Naive thymus-derived CD4-positive, alpha-beta T cell (primary cell): ENCODE results near the gene SAP130. TPM values are rescaled to one million over a fixed set of nuclear protein-coding genes. Genes with fewer than 3 reads are reported as not detected.

ENCODE experiments used
- ATAC-seq: fragments of 150-1000 bp; cut with Tn5 transposase; 2 replicates; pipeline ENCODE4 v1.10.0; 2021; ENCODE audit warnings: mild to moderate bottlenecking, moderate library complexity
- CTCF ChIA-PET: fragments of 350-600 bp; sonication (Branson Sonifier 250); formaldehyde crosslinking; loops from one replicate; lab custom pipeline; 2021; ENCODE audit warnings: antibody characterized with exemption; lab: Charles Lee
- POLR2A ChIA-PET: fragments of 350-600 bp; sonication (Branson Sonifier 250); formaldehyde crosslinking; loops from one replicate; lab custom pipeline; 2021; ENCODE audit warnings: antibody characterized with exemption, inconsistent platforms; lab: Charles Lee
- DNase-seq, 9 donors: peaks; one replicate each; pipeline versions ENCODE4 v3.0.0 to v3.0.0-alpha.2; 2020 to 2022; ENCODE audit warnings: mixed read lengths in 1 of 9
- H3K27ac ChIP-seq: one replicate; pipeline ENCODE4 v1.7.0; 2013; ENCODE audit warnings: mild to moderate bottlenecking, low read depth, low read length, moderate library complexity
- H3K27me3 ChIP-seq, 2 donors: one replicate each; pipeline ENCODE4 v1.7.0; 2013; ENCODE audit warnings: low read length in 2 of 2, mild to moderate bottlenecking in 2 of 2, moderate library complexity in 2 of 2; ENCODE audit not compliant: control insufficient read depth in 2 of 2, insufficient read depth in 2 of 2
- H3K36me3 ChIP-seq, 3 experiments: 1 replicate in 2 of 3; 2 replicates in 1 of 3; pipeline ENCODE4 v1.7.0; 2013; ENCODE audit warnings: low read length in 3 of 3, mild to moderate bottlenecking in 3 of 3, moderate library complexity in 1 of 3; ENCODE audit not compliant: insufficient read depth in 3 of 3, control insufficient read depth in 2 of 3
- H3K4me1 ChIP-seq, 2 donors: one replicate each; pipeline ENCODE4 v1.7.0; 2013; ENCODE audit warnings: low read length in 2 of 2, mild to moderate bottlenecking in 2 of 2, moderate library complexity in 1 of 2; ENCODE audit not compliant: control insufficient read depth in 2 of 2, insufficient read depth in 2 of 2
- H3K4me3 ChIP-seq: 2 replicates; pipeline ENCODE4 v1.7.0; 2013; ENCODE audit warnings: mild to moderate bottlenecking, low read length
- H3K9me3 ChIP-seq, 3 experiments: 1 replicate in 2 of 3; 2 replicates in 1 of 3; pipeline ENCODE4 v1.7.0; 2013; ENCODE audit warnings: low read length in 3 of 3; ENCODE audit not compliant: control insufficient read depth in 2 of 3
- H3K27ac Mint-ChIP-seq, 9 donors: one replicate each; pipeline ENCODE4 v1.8.0; 2020 to 2022; ENCODE audit warnings: mixed read lengths in 9 of 9, mild to moderate bottlenecking in 8 of 9, moderate library complexity in 5 of 9, inconsistent platforms in 2 of 9
- H3K27me3 Mint-ChIP-seq, 5 donors: one replicate each; pipeline ENCODE4 v1.8.0; 2021 to 2022; ENCODE audit warnings: mixed read lengths in 5 of 5, mild to moderate bottlenecking in 1 of 5
- H3K36me3 Mint-ChIP-seq, 5 donors: one replicate each; pipeline ENCODE4 v1.8.0; 2020 to 2022; ENCODE audit warnings: mixed read lengths in 5 of 5, mild to moderate bottlenecking in 3 of 5, inconsistent platforms in 1 of 5
- H3K4me1 Mint-ChIP-seq, 7 donors: one replicate each; pipeline ENCODE4 v1.8.0; 2020 to 2022; ENCODE audit warnings: mixed read lengths in 7 of 7, mild to moderate bottlenecking in 3 of 7, inconsistent platforms in 1 of 7
- H3K4me3 Mint-ChIP-seq, 10 donors: one replicate each; pipeline ENCODE4 v1.8.0; 2020 to 2022; ENCODE audit warnings: mild to moderate bottlenecking in 10 of 10, mixed read lengths in 10 of 10, moderate library complexity in 6 of 10, inconsistent platforms in 2 of 10
- H3K9me3 Mint-ChIP-seq, 11 donors: one replicate each; pipeline ENCODE4 v1.8.0; 2020 to 2022; ENCODE audit warnings: mixed read lengths in 11 of 11, mild to moderate bottlenecking in 4 of 11, inconsistent platforms in 1 of 11, moderate library complexity in 1 of 11
- intact Hi-C, 2 donors: fragments of 100-400 bp; cut with micrococcal nuclease; formaldehyde crosslinking; loops; one replicate each; pipeline ENCODE4 v1.15.1; 2023
- polyA plus RNA-seq, 2 donors: library from polyadenylated mRNA; unstranded; fragments of 300-500 nt; fragmentation: Illumina TruSeq; gene quantifications; one replicate each; pipeline ENCODE4 v1.2.3, GENCODE V29; 2021
- total RNA-seq, 6 experiments: library from RNA in 5 of 6; stranded (reverse) in 5 of 6; gene quantifications; 1 replicate in 5 of 6; 2 replicates in 1 of 6; pipeline ENCODE4 v1.2.3 and lab custom pipeline; 2021 to 2026

SAP130 gene
- total and polyA plus RNA-seq, 7 experiments from 2014 or later, result 6.7 to 38.0 (median 30.7) TPM

DNA sequence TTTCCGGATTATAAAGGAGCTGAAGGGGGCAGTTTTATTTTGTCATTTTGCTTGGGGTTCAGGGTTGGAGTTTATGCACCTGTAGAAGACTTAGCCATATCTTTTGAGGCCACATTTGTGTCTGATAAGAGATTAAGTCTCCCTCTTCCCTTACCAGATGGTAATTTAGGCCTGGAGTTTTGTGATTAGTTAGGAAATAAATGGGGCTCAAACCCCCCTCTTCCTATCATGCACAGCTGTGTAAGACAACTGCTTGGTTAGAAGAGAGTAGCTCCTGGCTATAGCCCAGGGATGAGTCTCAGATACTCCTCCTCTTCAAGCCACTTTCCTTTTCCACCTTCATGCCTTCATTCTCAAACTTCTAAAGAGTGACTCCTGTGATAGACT lies 802 bp upstream of the SAP130 start:
- Mint-ChIP-seq H3K36me3 (no peaks in the 10 kb centered on the region), H3K4me1 (peaks cover 14 to 32% (median 28%) of the 10 kb centered on the region in 7 donors), H3K4me3 (peak overlapping the region; percentile 87 to 98 (median 90)), H3K27ac (peak overlapping the region; percentile 52 to 93 (median 82)), H3K27me3 (peaks cover 0 to 16% (median 0%) of the 10 kb centered on the region in 5 donors), H3K9me3 (peaks cover 0 to 10% (median 0%) of the 10 kb centered on the region in 11 donors)
- peak overlapping the region; percentile 91 for H3K27ac ChIP-seq
- intact Hi-C loops, result loop anchor here (1.0 to 10.0 kb wide), 12 partner anchors 62 to 1371 kb away; partner anchors contain the start of genes MAP3K2 (in 2 of the 2), UGGT1 (in 2 of the 2), GYPC (in 1 of the 2) and IWS1 (in 1 of the 2)
- ChIA-PET CTCF (no interaction called here), POLR2A (interaction anchor here (0.6 to 2.3 kb wide), 5 partner anchors 9 to 75 kb away, joined by 3 to 39 read pairs (median 3); partner anchors contain the start of gene UGGT1)
- H3K4me3 ChIP-seq, result peak overlapping the region; percentile 86
- ATAC-seq (no peak), DNase-seq (no peak)
- H3K27me3 ChIP-seq, result no peaks in the 10 kb centered on the region
- peaks cover 0 to 7% (median 0%) of the 10 kb centered on the region in 3 experiments for H3K36me3 ChIP-seq
- no peaks in the 10 kb centered on the region for H3K9me3 ChIP-seq
- H3K4me1 ChIP-seq, result peaks cover 0 to 14% of the 10 kb centered on the region in 2 donors

GRCh38 chr2:128027278-128027800 lies 520 bp downstream of the SAP130 start:
- intact Hi-C loops, result loop anchor here (1.0 to 10.0 kb wide), 9 partner anchors 145 to 1370 kb away; partner anchors contain the start of genes MAP3K2 (in 2 of the 2), SFT2D3 (in 2 of the 2), GYPC (in 1 of the 2) and IWS1 (in 1 of the 2)
- Histone ChIP-seq H3K36me3 (peaks cover 0 to 7% (median 2%) of the 10 kb centered on the region in 3 experiments), H3K27ac (peak overlapping the region; percentile 91), H3K9me3 (no peaks in the 10 kb centered on the region), H3K4me3 (peak overlapping the region; percentile 86), H3K27me3 (no peaks in the 10 kb centered on the region), H3K4me1 (peaks cover 0 to 14% of the 10 kb centered on the region in 2 donors)
- Mint-ChIP-seq H3K9me3 (peaks cover 0 to 4% (median 0%) of the 10 kb centered on the region in 11 donors), H3K27me3 (peaks cover 0 to 13% (median 0%) of the 10 kb centered on the region in 5 donors), H3K4me1 (peaks cover 14 to 32% (median 28%) of the 10 kb centered on the region in 7 donors), H3K27ac (peak overlapping the region in 7 of 9 donors; percentile 42 to 93 (median 87)), H3K36me3 (no peaks in the 10 kb centered on the region), H3K4me3 (peak overlapping the region; percentile 85 to 98 (median 90))
- POLR2A ChIA-PET, result interaction anchor here (1.3 to 2.3 kb wide), 3 partner anchors 61 to 169 kb away, joined by 4 to 39 read pairs (median 9); partner anchors contain the start of genes POLR2D and UGGT1
- CTCF ChIA-PET, result no interaction called here
- DNase-seq (peak; percentile 95 to 99 (median 97)), ATAC-seq (peak; percentile 88)

DNA sequence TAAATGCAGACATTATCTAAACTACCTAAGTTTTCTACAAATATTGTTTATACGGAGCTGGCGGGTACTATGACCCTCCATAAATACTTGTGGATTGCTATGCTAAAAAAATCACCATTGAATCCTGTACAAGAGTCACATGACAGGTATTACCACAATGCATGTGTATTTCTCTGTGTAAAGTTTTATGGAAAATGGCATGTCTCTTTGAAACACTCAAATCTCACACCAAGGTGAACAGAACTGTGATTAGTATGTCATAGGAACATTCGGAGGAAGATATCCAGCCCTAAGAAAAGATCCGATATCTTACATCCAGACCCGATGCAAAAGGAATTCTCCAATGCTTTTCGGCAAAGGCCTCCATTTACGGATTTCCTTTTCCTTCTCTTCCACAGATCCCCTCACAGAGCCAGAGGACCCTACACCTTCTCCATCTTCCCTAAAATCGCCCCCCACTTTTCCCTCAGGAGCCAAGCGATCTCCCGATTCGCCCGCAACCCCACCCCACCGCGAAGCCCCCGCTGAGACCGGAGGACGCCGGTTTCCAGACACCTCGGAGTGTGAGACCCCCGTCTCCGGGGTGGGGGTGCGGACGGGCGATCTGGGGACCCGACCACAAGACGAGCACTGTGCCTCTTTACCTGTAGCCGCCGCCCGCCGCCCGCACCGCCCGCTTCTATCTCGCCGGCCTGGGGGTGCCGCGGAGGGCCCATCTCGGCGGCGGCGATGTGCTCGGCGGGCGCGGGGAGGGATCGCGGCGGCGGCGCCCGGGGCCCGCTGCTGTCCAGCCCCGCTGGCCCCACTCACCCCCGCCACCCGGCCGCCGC lies 1.2 kb downstream of the SAP130 start:
- Mint-ChIP-seq H3K9me3 (no peaks in the 10 kb centered on the region), H3K27ac (peak overlapping the region; percentile 73 to 97 (median 88)), H3K36me3 (peaks cover 0 to 6% (median 5%) of the 10 kb centered on the region in 5 donors), H3K4me3 (peak overlapping the region; percentile 87 to 98 (median 98)), H3K4me1 (peaks cover 14 to 38% (median 28%) of the 10 kb centered on the region in 7 donors), H3K27me3 (peaks cover 0 to 9% (median 0%) of the 10 kb centered on the region in 5 donors)
- Histone ChIP-seq H3K36me3 (peaks cover 0 to 7% (median 6%) of the 10 kb centered on the region in 3 experiments), H3K27ac (peak overlapping the region; percentile 77), H3K4me3 (peak overlapping the region; percentile 74), H3K4me1 (peaks cover 0 to 14% of the 10 kb centered on the region in 2 donors), H3K9me3 (no peaks in the 10 kb centered on the region), H3K27me3 (no peaks in the 10 kb centered on the region)
- no peak for ATAC-seq
- POLR2A ChIA-PET, result interaction anchor here (1.0 kb wide), 1 partner anchor 64 kb away, joined by 3 read pairs; the partner anchor contains the start of gene UGGT1
- DNase-seq, result peak in 2 of 9 donors; percentile 2 to 3
- CTCF ChIA-PET, result no interaction called here
- intact Hi-C loops, result loop anchor here (1.0 to 10.0 kb wide), 9 partner anchors 144 to 1369 kb away; partner anchors contain the start of genes MAP3K2 (in 2 of the 2), SFT2D3 (in 2 of the 2), GYPC (in 1 of the 2) and IWS1 (in 1 of the 2)

GRCh38 chr2:128024816-128025215 lies 3.0 kb downstream of the SAP130 start:
- Mint-ChIP-seq H3K36me3 (peaks cover 0 to 8% (median 6%) of the 10 kb centered on the region in 5 donors), H3K27me3 (no peaks in the 10 kb centered on the region), H3K9me3 (no peaks in the 10 kb centered on the region), H3K4me3 (no peak overlapping the region), H3K4me1 (peaks cover 14 to 40% (median 28%) of the 10 kb centered on the region in 7 donors), H3K27ac (no peak overlapping the region)
- intact Hi-C loops, result loop anchor here (5.0 to 10.0 kb wide), 5 partner anchors 143 to 1368 kb away; partner anchors contain the start of genes MAP3K2 (in 2 of the 2) and GYPC (in 1 of the 2)
- H3K27ac ChIP-seq, result no peak overlapping the region
- H3K27me3 ChIP-seq, result no peaks in the 10 kb centered on the region
- H3K4me1 ChIP-seq, result peaks cover 0 to 14% of the 10 kb centered on the region in 2 donors
- no peaks in the 10 kb centered on the region for H3K9me3 ChIP-seq
- ATAC-seq (no peak), DNase-seq (no peak)
- peaks cover 0 to 7% (median 6%) of the 10 kb centered on the region in 3 experiments for H3K36me3 ChIP-seq
- no peak overlapping the region for H3K4me3 ChIP-seq
- ChIA-PET POLR2A (interaction anchor here (0.7 kb wide), 2 partner anchors 9 to 636 kb away, joined by 4 to 5 read pairs; no protein-coding TSS in a partner anchor), CTCF (no interaction called here)

DNA sequence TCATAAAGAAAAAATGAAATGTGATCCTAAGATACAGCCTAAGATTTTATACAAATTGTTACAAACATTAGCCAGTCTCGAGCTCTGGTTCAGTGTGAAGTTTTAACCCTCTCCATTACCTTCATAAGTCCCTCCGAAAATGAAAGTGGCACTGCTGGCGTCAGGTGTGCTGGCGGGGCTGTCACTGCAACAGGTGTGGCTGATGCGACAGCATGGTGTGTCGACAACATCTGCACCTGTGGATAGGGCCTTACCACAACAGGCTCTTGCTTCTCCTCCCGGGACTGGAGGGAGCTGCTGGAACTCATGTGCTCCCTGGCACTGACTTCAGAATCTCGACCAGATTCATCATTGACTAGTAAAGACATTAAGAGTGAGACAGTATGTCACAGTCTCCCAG lies 10.3 kb downstream of the SAP130 start:
- Histone ChIP-seq H3K4me1 (no peaks in the 10 kb centered on the region), H3K9me3 (no peaks in the 10 kb centered on the region), H3K27me3 (no peaks in the 10 kb centered on the region), H3K27ac (no peak overlapping the region), H3K36me3 (peaks cover 14 to 52% (median 26%) of the 10 kb centered on the region in 3 experiments), H3K4me3 (no peak overlapping the region)
- Mint-ChIP-seq H3K9me3 (no peaks in the 10 kb centered on the region), H3K27ac (peak overlapping the region in 1 of 9 donors; percentile 41), H3K36me3 (peaks cover 3 to 47% (median 27%) of the 10 kb centered on the region in 5 donors), H3K4me3 (no peak overlapping the region), H3K27me3 (no peaks in the 10 kb centered on the region), H3K4me1 (peaks cover 0 to 12% (median 5%) of the 10 kb centered on the region in 7 donors)
- DNase-seq, result no peak
- intact Hi-C loops, result no loop called here
- no peak for ATAC-seq
- POLR2A ChIA-PET, result no interaction called here
- CTCF ChIA-PET, result no interaction called here

- ATAC-seq (no peak), DNase-seq (no peak)
- H3K27me3 Mint-ChIP-seq, result no peaks in the 10 kb centered on the region
- Histone ChIP-seq H3K27me3 (no peaks in the 10 kb centered on the region), H3K4me1 (no peaks in the 10 kb centered on the region), H3K27ac (no peak overlapping the region), H3K36me3 (peaks cover 15 to 61% (median 20%) of the 10 kb centered on the region in 3 experiments), H3K4me3 (no peak overlapping the region), H3K9me3 (no peaks in the 10 kb centered on the region)
- peaks cover 6 to 42% (median 23%) of the 10 kb centered on the region in 5 donors for H3K36me3 Mint-ChIP-seq
- no peak overlapping the region for H3K4me3 Mint-ChIP-seq
- H3K4me1 Mint-ChIP-seq, result peaks cover 0 to 12% (median under 1%) of the 10 kb centered on the region in 7 donors
- intact Hi-C loops, result no loop called here
- ChIA-PET CTCF (no interaction called here), POLR2A (no interaction called here)
- no peak overlapping the region for H3K27ac Mint-ChIP-seq
- no peaks in the 10 kb centered on the region for H3K9me3 Mint-ChIP-seq
Measured at GRCh38 chr2:128016620-128017019, 11.2 kb downstream of the SAP130 start.
